GM21737 (cell line): ENCODE measurements around the gene TUBGCP5.
"Not testable (repeated sequence)": the region's sequence is repeated elsewhere in the genome, so short reads cannot be mapped to it uniquely, and the experiment has no call there.

Experiments used
- ATAC-seq: cut with Tn5 transposase; IDR thresholded peaks from one replicate; pipeline ENCODE4 v1.9.1; 2021; ENCODE audit warnings: mild to moderate bottlenecking, moderate library complexity; ENCODE audit not compliant: unreplicated experiment

Gene TUBGCP5

GRCh38 chr15:23039143-23039916, at the start of gene TUBGCP5:
Gene TUBGCP5 (minus strand): TSS chr15:23039569. CDS start chr15:23039543, 26 bp downstream.
- peak; percentile 92 for ATAC-seq

- ATAC-seq = no peak
Measured at GRCh38 chr15:23083115-23083514, 43.7 kb upstream of the TUBGCP5 start.

- ATAC-seq = not testable (repeated sequence)
Measured at GRCh38 chr15:23081996-23082737, 42.8 kb upstream of the TUBGCP5 start.

- no peak for ATAC-seq
Measured at GRCh38 chr15:23081271-23081670, 41.9 kb upstream of the TUBGCP5 start.

GRCh38 chr15:23079766-23080165, 40.4 kb upstream of the TUBGCP5 start:
- no peak for ATAC-seq

GRCh38 chr15:23075927-23076326, 36.6 kb upstream of the TUBGCP5 start:
- ATAC-seq = no peak

GRCh38 chr15:23074684-23075083, 35.3 kb upstream of the TUBGCP5 start:
- ATAC-seq = no peak

GRCh38 chr15:23073890-23074646, 34.7 kb upstream of the TUBGCP5 start:
- ATAC-seq = no peak

GRCh38 chr15:23072633-23073032, 33.3 kb upstream of the TUBGCP5 start:
- no peak for ATAC-seq

GRCh38 chr15:23069496-23070166, 30.3 kb upstream of the TUBGCP5 start:
- no peak for ATAC-seq

- ATAC-seq = no peak
Measured at GRCh38 chr15:23067416-23067815, 28.0 kb upstream of the TUBGCP5 start.

- no peak for ATAC-seq
Measured at GRCh38 chr15:23065836-23066235, 26.5 kb upstream of the TUBGCP5 start.

GRCh38 chr15:23064156-23064555, 24.8 kb upstream of the TUBGCP5 start:
- no peak for ATAC-seq

- no peak for ATAC-seq
Measured at GRCh38 chr15:23057707-23058106, 18.3 kb upstream of the TUBGCP5 start.

GRCh38 chr15:23055316-23055715, 15.9 kb upstream of the TUBGCP5 start:
- no peak for ATAC-seq

GRCh38 chr15:23052522-23052921, 13.2 kb upstream of the TUBGCP5 start:
- no peak for ATAC-seq

GRCh38 chr15:23050708-23051107, 11.3 kb upstream of the TUBGCP5 start:
- no peak for ATAC-seq

GRCh38 chr15:23049984-23050628, 10.7 kb upstream of the TUBGCP5 start:
- ATAC-seq = no peak

- ATAC-seq = not testable (repeated sequence)
Measured at GRCh38 chr15:23048572-23049282, 9.4 kb upstream of the TUBGCP5 start.

- not testable (repeated sequence) for ATAC-seq
Measured at GRCh38 chr15:23043987-23044386, 4.6 kb upstream of the TUBGCP5 start.
